Erythroblast (primary cell): Measurements from ENCODE around the gene TLR1.

ENCODE experiments used
- GATA1 ChIP-seq: IDR thresholded peaks from 2 replicates; pipeline ENCODE4 v1.6.1; 2011; ENCODE audit warnings: low read depth, mild to moderate bottlenecking, control low read depth, low read length, moderate library complexity
- POLR2A ChIP-seq: IDR thresholded peaks from 2 replicates; pipeline ENCODE4 v1.6.1; 2011; ENCODE audit warnings: mild to moderate bottlenecking, low read length

GRCh38 chr4:38837334-38837733 is 32.7 kb upstream of the TLR1 start:
- TF ChIP-seq GATA1 (no peak), POLR2A (no peak)
